GM13976 (cell line): ENCODE results near the gene WDR81.

ENCODE experiments used
- DNase-seq: peaks from one replicate; pipeline ENCODE4 v3.0.0; 2012; ENCODE audit warnings: low spot score
- in situ Hi-C: fragments of 300-500 bp; cut with MboI; formaldehyde crosslinking; loops from one replicate; pipeline ENCODE4 v1.12.0; 2022; ENCODE audit warnings: low sequenced_read_pairs, mixed read lengths, inconsistent platforms; ENCODE audit not compliant: unreplicated experiment
- TF ChIP-seq, protein P1 (sequence below): IDR thresholded peaks from 2 replicates; pipeline ENCODE4 v1.5.1; 2012; ENCODE audit warnings: borderline replicate concordance, mild to moderate bottlenecking; ENCODE audit not compliant: insufficient read depth; ENCODE audit errors: extremely low read depth, missing control alignments, control extremely low read depth

The WDR81 gene

GRCh38 chr17:1745513-1746020 is 21.1 kb downstream of the WDR81 start:
- no peak for DNase-seq
- in situ Hi-C loops: no loop called here
- TF ChIP-seq, protein P1, sequence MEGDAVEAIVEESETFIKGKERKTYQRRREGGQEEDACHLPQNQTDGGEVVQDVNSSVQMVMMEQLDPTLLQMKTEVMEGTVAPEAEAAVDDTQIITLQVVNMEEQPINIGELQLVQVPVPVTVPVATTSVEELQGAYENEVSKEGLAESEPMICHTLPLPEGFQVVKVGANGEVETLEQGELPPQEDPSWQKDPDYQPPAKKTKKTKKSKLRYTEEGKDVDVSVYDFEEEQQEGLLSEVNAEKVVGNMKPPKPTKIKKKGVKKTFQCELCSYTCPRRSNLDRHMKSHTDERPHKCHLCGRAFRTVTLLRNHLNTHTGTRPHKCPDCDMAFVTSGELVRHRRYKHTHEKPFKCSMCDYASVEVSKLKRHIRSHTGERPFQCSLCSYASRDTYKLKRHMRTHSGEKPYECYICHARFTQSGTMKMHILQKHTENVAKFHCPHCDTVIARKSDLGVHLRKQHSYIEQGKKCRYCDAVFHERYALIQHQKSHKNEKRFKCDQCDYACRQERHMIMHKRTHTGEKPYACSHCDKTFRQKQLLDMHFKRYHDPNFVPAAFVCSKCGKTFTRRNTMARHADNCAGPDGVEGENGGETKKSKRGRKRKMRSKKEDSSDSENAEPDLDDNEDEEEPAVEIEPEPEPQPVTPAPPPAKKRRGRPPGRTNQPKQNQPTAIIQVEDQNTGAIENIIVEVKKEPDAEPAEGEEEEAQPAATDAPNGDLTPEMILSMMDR: no peak

GRCh38 chr17:1746975-1747543 is 22.6 kb downstream of the WDR81 start:
- TF ChIP-seq, protein P1: no peak
- DNase-seq: no peak
- in situ Hi-C loops: no loop called here

GRCh38 chr17:1750628-1751027 is 26.1 kb downstream of the WDR81 start:
- TF ChIP-seq, protein P1: no peak
- no peak for DNase-seq
- in situ Hi-C loops: no loop called here

DNA sequence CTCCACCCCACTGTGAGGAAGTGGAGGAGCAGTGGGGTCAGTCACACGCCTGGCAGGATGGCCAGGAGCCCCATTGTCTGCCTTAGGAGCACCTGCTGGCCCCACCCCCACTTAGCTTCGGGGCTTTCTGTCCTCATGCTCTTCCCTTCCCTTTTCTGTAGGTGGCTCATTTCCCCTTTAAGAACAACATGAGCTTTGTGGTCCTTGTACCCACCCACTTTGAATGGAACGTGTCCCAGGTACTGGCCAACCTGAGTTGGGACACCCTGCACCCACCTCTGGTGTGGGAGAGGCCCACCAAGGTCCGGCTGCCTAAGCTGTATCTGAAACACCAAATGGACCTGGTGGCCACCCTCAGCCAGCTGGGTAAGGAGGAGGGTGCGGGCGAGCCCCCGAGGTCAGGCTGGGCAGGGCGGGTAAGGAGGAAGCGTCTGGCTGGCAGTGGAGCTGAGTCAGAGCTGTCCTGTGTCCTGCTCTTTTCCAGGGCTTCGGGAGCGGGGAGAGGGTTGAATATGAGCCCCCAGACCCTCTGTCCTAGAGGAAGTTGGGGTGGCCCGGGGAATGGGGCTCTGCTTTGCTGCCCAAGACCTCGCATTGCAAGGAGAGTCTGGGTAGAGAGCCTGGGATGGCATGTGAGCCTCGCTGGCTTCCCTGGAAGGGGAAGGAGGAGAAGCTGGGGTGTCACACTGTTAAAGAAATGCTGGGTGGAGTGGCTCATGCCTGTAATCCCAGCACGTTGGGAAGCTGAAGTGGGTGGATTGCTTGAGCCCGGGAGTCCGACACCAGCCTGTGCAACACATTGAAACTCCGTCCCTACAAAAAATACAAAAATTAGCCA is 28.1 kb downstream of the WDR81 start:
- peak; percentile 71 for DNase-seq
- TF ChIP-seq, protein P1: no peak
- in situ Hi-C loops: no loop called here

GRCh38 chr17:1753767-1754429 is 29.4 kb downstream of the WDR81 start:
- TF ChIP-seq, protein P1: no peak

DNA sequence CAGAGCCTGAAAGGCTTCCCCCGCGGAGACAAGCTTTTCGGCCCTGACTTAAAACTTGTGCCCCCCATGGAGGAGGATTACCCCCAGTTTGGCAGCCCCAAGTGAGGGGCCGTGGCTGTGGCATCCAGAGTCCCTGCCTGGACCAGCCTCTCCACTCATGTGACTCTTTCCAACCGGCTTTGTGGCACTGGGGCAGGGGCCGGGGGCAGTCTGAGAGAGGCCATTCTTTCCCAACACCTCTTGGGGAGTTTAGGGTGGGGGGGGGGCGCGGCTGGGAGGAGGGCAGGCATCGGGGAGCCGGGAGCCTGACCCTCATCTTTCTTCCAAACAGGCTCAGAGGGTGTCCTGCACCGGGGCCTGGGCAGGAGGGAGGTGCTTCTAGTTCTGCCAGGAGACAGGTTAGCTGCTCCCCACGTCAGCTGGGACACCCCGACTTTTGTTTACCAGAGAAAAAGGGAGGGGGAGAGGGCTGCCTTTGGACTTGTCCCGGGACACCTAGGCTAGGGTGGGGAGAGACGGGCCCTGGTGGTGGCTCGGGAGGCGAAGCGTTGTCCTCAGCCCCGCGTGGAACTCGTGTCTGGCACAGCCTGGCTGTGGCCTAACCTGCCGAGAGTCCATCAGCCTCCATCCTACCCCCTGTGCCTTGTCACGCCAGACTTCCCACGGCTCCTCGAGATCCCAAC is 30.1 kb downstream of the WDR81 start:
- DNase-seq: no peak
- TF ChIP-seq, protein P1: no peak
- in situ Hi-C loops: no loop called here

More at GRCh38 chr17:1753767-1754429, 29.4 kb downstream of the WDR81 start:
- in situ Hi-C loops: no loop called here
- DNase-seq: no peak
